Measurements from ENCODE around the gene SVEP1.
"Not testable (repeated sequence)": the region's sequence is repeated elsewhere in the genome, so short reads cannot be mapped to it uniquely, and the experiment has no call there.

- not testable (repeated sequence) for TF ChIP-seq EZH2 (conservative IDR thresholded peaks at IDR 0.05; ENCODE audit: low read depth, low read length); WIZ (CRISPR knock-in tag; IDR thresholded peaks at IDR 0.05)
Observed at GRCh38 chr9:110534162-110534561, 45.4 kb downstream of the SVEP1 start.

Data from HepG2 (cell line).